ENCODE results near the gene TMEM132C. TPM values are rescaled to one million over a fixed set of nuclear protein-coding genes. Genes with fewer than 3 reads are reported as not detected.

The TMEM132C gene
- total and polyA plus RNA-seq, 4 donors: 0.05 to 0.08 (median 0.05) TPM; not detected in 1

DNA sequence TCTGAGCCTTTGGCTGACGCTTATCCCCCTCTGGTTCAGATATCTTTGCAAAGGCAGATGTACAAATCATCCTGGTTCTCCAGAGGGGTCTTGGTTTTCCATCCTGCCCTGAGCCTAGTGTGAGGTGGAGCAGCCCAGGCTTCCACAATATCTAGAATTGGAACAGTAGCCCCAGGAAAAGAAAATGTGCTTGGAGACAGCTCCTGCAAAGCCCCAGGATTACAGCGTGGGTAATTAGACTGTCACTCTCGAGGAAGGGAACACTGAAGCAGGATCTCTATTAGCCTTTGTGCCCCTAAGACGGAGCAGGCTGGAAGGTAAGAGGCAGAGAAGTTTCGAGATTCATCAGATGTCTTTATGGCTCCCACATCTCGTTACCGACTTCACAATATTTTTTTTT, 59.4 kb downstream of the TMEM132C start:
- peaks cover 2 to 7% (median 6%) of the 10 kb centered on the region in 4 donors for H3K9me3 ChIP-seq (ENCODE audit: control insufficient read depth in 4 of 4, low read length in 3 of 4)
- H3K36me3 ChIP-seq (ENCODE audit: control insufficient read depth in 4 of 4, insufficient read depth in 3 of 4, low read depth in 1 of 4, low read length in 3 of 4): no peaks in the 10 kb centered on the region
- H3K27me3 ChIP-seq (ENCODE audit: control insufficient read depth in 4 of 4, insufficient read depth in 4 of 4, low read length in 3 of 4): no peaks in the 10 kb centered on the region
- H3K4me3 ChIP-seq (ENCODE audit: low read depth in 1 of 3, low read length in 3 of 3): no peak overlapping the region
- TF ChIP-seq RXRA (IDR thresholded peaks at IDR 0.05) (no peak), EGR1 (IDR thresholded peaks at IDR 0.05; ENCODE audit: low read depth in 2 of 2) (no peak), HNF4A (conservative IDR thresholded peaks at IDR 0.05) (no peak), GABPA (IDR thresholded peaks at IDR 0.05 in 1 of 2, conservative IDR thresholded peaks at IDR 0.05 in 1 of 2) (no peak), NR2F2 (IDR thresholded peaks at IDR 0.05) (no peak), SP1 (IDR thresholded peaks at IDR 0.05) (no peak), FOXA2 (IDR thresholded peaks at IDR 0.05) (no peak), FOXA1 (IDR thresholded peaks at IDR 0.05) (no peak), HNF4G (IDR thresholded peaks at IDR 0.05) (no peak), RAD21 (IDR thresholded peaks at IDR 0.05) (no peak), JUND (IDR thresholded peaks at IDR 0.05) (no peak), YY1 (IDR thresholded peaks at IDR 0.05) (no peak), TAF1 (conservative IDR thresholded peaks at IDR 0.05) (no peak)
- TF ChIP-seq, protein P1, sequence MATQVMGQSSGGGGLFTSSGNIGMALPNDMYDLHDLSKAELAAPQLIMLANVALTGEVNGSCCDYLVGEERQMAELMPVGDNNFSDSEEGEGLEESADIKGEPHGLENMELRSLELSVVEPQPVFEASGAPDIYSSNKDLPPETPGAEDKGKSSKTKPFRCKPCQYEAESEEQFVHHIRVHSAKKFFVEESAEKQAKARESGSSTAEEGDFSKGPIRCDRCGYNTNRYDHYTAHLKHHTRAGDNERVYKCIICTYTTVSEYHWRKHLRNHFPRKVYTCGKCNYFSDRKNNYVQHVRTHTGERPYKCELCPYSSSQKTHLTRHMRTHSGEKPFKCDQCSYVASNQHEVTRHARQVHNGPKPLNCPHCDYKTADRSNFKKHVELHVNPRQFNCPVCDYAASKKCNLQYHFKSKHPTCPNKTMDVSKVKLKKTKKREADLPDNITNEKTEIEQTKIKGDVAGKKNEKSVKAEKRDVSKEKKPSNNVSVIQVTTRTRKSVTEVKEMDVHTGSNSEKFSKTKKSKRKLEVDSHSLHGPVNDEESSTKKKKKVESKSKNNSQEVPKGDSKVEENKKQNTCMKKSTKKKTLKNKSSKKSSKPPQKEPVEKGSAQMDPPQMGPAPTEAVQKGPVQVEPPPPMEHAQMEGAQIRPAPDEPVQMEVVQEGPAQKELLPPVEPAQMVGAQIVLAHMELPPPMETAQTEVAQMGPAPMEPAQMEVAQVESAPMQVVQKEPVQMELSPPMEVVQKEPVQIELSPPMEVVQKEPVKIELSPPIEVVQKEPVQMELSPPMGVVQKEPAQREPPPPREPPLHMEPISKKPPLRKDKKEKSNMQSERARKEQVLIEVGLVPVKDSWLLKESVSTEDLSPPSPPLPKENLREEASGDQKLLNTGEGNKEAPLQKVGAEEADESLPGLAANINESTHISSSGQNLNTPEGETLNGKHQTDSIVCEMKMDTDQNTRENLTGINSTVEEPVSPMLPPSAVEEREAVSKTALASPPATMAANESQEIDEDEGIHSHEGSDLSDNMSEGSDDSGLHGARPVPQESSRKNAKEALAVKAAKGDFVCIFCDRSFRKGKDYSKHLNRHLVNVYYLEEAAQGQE (IDR thresholded peaks at IDR 0.05): no peak
- TF ChIP-seq, protein P2, sequence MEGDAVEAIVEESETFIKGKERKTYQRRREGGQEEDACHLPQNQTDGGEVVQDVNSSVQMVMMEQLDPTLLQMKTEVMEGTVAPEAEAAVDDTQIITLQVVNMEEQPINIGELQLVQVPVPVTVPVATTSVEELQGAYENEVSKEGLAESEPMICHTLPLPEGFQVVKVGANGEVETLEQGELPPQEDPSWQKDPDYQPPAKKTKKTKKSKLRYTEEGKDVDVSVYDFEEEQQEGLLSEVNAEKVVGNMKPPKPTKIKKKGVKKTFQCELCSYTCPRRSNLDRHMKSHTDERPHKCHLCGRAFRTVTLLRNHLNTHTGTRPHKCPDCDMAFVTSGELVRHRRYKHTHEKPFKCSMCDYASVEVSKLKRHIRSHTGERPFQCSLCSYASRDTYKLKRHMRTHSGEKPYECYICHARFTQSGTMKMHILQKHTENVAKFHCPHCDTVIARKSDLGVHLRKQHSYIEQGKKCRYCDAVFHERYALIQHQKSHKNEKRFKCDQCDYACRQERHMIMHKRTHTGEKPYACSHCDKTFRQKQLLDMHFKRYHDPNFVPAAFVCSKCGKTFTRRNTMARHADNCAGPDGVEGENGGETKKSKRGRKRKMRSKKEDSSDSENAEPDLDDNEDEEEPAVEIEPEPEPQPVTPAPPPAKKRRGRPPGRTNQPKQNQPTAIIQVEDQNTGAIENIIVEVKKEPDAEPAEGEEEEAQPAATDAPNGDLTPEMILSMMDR (IDR thresholded peaks at IDR 0.05; ENCODE audit: low read depth, low read length, missing input control): no peak
- TF ChIP-seq, protein P3, sequence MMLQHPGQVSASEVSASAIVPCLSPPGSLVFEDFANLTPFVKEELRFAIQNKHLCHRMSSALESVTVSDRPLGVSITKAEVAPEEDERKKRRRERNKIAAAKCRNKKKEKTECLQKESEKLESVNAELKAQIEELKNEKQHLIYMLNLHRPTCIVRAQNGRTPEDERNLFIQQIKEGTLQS (IDR thresholded peaks at IDR 0.05): no peak
- TF ChIP-seq, protein P4, sequence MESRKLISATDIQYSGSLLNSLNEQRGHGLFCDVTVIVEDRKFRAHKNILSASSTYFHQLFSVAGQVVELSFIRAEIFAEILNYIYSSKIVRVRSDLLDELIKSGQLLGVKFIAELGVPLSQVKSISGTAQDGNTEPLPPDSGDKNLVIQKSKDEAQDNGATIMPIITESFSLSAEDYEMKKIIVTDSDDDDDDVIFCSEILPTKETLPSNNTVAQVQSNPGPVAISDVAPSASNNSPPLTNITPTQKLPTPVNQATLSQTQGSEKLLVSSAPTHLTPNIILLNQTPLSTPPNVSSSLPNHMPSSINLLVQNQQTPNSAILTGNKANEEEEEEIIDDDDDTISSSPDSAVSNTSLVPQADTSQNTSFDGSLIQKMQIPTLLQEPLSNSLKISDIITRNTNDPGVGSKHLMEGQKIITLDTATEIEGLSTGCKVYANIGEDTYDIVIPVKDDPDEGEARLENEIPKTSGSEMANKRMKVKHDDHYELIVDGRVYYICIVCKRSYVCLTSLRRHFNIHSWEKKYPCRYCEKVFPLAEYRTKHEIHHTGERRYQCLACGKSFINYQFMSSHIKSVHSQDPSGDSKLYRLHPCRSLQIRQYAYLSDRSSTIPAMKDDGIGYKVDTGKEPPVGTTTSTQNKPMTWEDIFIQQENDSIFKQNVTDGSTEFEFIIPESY (IDR thresholded peaks at IDR 0.05): no peak
- TF ChIP-seq, protein P5, sequence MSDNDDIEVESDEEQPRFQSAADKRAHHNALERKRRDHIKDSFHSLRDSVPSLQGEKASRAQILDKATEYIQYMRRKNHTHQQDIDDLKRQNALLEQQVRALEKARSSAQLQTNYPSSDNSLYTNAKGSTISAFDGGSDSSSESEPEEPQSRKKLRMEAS (IDR thresholded peaks at IDR 0.05): no peak
- no peak overlapping the region for H3K9ac ChIP-seq (ENCODE audit: low read depth in 1 of 2, low read length in 2 of 2)
- H3K27ac ChIP-seq (ENCODE audit: low read depth in 1 of 2, low read length in 2 of 2): no peak overlapping the region
- H3K4me1 ChIP-seq (ENCODE audit: control insufficient read depth in 4 of 4, insufficient read depth in 4 of 4, low read length in 3 of 4): no peaks in the 10 kb centered on the region
- no peak for DNase-seq (ENCODE audit: low spot score)
- 48% methylated on average over 7 of the region's 7 CpGs for WGBS

Measured in liver (tissue), 9 donors.